GM12873 (cell line): Measurements from ENCODE around the gene RASD2.

Experiments used
- TF ChIP-seq, protein P1 (sequence below): IDR thresholded peaks from 2 replicates; pipeline ENCODE4 v1.5.1; 2012; ENCODE audit warnings: low read depth, mild to moderate bottlenecking, moderate library complexity, low read length, control low read depth; ENCODE audit not compliant: insufficient read depth; ENCODE audit errors: missing control alignments

RASD2 gene

DNA sequence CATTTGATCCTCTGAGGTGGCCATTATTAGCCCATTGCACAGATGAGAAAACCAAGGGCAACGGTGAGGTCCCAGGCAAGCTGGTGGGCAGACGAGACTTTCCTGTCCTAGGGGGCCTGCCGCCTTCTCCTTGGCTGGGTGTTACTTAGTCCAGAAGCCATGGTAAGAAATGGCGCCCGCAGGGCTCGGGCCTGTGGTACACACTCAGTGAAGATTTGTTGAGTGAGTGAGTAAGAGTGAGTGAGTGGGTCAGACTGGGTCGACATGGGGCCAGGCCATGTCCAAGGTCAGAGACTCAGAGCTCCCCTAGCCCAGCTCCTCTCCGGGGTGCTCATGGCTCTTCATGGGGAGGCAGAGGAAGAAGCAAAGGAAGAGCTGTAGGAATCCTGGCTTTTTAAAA, 36.0 kb downstream of the RASD2 start:
- TF ChIP-seq, protein P1, sequence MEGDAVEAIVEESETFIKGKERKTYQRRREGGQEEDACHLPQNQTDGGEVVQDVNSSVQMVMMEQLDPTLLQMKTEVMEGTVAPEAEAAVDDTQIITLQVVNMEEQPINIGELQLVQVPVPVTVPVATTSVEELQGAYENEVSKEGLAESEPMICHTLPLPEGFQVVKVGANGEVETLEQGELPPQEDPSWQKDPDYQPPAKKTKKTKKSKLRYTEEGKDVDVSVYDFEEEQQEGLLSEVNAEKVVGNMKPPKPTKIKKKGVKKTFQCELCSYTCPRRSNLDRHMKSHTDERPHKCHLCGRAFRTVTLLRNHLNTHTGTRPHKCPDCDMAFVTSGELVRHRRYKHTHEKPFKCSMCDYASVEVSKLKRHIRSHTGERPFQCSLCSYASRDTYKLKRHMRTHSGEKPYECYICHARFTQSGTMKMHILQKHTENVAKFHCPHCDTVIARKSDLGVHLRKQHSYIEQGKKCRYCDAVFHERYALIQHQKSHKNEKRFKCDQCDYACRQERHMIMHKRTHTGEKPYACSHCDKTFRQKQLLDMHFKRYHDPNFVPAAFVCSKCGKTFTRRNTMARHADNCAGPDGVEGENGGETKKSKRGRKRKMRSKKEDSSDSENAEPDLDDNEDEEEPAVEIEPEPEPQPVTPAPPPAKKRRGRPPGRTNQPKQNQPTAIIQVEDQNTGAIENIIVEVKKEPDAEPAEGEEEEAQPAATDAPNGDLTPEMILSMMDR, result no peak

DNA sequence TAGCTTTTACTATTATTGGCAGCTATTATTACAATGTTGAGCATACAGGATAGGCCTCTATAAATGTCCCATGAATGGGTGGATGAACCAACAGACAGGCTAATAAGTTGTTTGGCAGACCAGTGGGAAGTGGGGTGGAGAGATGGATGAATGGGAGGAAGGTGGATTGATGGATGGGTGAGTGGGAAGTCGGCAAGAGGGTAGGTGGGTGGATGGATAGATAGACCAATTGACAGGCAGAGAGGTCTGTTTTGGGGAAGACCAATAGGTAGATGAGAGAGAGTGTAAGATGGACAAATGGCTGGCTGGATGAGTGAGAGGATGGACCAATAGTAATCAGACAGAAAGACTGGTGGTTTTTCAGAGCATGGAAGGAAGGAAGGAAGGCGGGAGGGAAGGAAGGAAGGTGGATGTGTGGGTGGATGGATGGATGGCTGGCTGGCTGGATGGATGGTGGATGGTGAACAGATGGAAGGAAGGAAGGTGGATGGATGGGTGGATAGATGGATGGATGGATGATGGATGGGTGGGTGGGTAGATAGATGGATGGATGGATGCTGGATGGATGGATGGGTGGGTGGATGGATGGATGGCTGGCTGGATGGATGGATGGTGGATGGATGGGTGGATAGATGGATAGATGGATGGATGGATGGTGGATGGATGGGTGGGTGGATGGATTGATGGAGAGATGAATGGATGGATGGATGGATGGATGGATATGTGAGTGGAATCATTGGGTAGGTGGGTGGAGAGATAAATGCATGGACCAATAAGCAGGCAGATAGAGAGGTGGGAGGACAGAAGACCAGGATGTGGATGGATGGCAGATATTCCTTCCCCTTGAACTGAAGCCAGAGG, 37.4 kb downstream of the RASD2 start:
- TF ChIP-seq, protein P1, result no peak

DNA sequence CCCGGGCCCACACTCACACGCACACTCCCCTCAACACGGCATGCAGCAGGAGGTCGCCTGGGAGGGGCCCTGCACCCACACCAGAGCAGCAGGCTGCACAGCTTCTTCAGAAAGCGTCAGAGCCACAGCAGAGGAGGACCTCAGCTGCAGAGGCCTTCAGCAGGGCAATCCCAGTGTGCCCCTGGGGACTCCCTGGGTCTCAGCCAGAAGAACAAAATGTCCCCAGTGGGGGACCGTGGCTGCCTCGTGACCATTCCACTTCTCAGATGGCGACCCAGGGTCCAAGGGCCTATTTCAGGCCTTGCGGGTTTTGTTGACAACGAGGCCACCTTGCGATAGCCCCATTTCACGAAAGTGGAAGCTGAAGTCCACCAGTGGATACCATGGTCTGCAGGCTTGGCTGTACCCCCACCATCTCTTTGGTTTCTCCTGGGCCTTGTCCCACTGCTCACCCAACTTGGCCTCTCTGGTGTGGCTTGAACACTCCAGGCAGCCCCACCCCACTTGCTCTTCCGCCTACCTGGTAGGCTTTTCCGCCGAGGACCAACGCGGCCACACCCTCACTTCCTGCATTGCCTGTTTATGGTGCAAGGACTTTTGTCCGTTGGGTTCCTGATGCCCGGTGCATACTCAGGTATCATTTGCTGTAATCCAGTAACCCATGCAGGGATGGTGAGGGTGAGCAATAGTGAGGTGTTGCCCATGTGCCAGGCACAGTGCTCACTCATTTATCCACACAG, 38.4 kb downstream of the RASD2 start:
- TF ChIP-seq, protein P1, result no peak

DNA sequence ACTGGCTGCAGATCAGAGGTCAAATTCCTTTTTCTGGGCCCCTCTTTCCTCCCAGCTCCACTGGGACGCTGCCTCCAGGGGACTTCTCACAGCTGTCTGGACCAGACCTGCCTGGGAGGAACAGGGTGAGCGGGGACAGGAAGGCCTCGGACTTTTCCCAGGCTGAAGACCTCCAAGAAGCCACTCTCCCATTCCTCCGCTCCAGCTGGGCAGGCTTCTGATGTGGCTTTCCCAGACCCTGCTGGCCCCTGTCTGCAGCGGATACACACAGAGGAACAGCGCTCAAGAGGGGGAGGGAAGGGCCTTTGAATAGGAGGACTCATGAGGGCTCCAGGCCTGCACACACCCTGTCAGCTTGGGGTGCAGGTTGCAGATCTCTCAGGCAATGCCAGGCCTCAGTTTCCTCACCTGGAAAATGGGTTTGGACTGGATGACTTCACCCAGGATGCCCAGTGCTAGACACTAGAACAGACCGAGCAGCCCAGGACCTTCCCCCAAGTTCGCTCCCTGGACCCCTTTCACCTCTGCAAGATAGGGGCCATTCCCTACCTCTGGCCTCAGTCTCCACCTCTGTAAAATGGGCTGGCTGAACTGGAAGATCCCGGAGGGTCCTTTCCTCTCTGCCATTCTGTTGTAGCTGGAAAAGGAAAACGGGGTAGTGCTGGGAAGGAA, 39.9 kb downstream of the RASD2 start:
- TF ChIP-seq, protein P1, result no peak

DNA sequence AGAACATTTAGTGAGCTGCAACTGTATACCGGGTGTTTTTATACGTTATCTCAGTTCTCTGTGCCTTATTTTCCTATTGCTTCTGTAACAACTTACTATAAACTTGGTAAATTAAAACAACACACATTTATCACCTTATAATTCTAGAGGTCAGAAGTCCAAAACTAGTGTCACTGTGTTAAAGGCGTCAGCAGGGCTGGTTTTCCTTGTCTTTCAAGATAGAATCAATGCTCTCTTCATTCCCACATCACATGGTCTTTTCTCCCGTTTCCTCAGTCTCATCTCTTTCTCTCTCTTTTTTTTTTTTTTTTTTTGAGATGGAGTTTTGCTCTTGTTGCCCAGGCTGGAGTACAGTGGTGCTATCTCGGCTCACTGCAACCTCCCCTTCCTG, 40.4 kb downstream of the RASD2 start:
- TF ChIP-seq, protein P1, result no peak

DNA sequence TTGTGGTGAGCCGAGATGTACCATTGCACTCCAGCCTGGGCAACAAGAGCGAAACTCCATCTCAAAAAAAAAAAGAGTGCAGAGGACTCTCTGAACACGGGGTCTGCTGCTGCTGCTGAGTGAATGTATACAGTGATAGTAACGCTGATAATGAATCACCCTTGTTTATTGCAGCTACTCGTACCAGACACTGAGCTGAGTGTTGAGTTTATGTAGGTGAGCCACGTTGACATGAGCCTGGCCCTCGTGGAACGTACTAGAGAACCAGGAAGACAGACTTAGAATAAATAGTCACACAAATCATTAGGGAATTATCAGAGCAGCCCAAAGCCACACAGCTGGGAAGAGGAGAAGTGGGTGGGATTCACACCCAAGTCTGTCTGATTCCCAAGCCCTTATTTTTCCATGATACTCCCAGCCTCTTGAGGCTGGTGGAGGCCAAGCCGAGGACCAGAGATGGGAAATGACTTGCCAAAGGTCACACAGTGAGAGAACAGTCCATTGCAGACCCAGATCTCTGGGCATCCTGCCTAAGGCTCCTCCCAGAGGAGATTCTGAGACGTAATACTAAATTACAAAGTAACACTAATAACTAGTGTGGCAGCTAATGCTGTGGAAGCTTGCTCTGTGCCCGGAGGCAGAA, 41.7 kb downstream of the RASD2 start:
- TF ChIP-seq, protein P1, result no peak
